Prostate gland (tissue), 2 donors: ENCODE results near the gene LRRC4C.

Source experiments
- POLR2A ChIP-seq: fragments of 450-650 bp; IDR thresholded peaks from one replicate; pipeline ENCODE4 v1.6.1; 2016; ENCODE audit warnings: antibody characterized with exemption, mild to moderate bottlenecking
- POLR2AphosphoS5 ChIP-seq: sonication (generic); formaldehyde crosslinking; IDR thresholded peaks from one replicate; pipeline ENCODE4 v1.6.1; 2017; ENCODE audit warnings: antibody characterized with exemption
- TF ChIP-seq, protein P1 (sequence below), 4 experiments: fragments of 200-600 bp in 2 of 4; fragments of 450-650 bp in 2 of 4; sonication (generic) in 2 of 4; IDR thresholded peaks; 1 replicate in 3 of 4; 2 replicates in 1 of 4; pipeline ENCODE4 v1.5.1; 2016 to 2019; ENCODE audit warnings: antibody characterized with exemption in 4 of 4, mild to moderate bottlenecking in 2 of 4, moderate library complexity in 2 of 4

DNA sequence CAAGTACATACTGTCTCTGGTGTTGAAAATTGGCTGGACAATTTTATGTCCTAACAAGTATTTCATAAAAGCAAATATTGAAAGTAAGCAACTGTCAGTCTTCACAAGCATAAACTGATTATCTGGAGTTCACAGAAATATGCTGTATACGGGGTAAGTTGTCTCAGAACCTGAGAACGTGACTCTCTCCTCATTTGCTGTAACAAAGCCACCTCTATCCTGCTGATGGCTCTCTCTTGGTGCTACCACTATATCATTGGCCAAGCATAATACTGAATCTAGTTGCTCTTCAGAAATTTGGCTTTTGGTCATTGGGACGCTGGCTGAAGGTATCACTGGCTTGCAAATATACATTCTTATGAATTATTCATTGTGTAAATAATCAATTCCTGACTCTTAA lies 1078.0 kb downstream of the LRRC4C start:
- TF ChIP-seq POLR2A (no peak), POLR2AphosphoS5 (no peak)
- TF ChIP-seq, protein P1, sequence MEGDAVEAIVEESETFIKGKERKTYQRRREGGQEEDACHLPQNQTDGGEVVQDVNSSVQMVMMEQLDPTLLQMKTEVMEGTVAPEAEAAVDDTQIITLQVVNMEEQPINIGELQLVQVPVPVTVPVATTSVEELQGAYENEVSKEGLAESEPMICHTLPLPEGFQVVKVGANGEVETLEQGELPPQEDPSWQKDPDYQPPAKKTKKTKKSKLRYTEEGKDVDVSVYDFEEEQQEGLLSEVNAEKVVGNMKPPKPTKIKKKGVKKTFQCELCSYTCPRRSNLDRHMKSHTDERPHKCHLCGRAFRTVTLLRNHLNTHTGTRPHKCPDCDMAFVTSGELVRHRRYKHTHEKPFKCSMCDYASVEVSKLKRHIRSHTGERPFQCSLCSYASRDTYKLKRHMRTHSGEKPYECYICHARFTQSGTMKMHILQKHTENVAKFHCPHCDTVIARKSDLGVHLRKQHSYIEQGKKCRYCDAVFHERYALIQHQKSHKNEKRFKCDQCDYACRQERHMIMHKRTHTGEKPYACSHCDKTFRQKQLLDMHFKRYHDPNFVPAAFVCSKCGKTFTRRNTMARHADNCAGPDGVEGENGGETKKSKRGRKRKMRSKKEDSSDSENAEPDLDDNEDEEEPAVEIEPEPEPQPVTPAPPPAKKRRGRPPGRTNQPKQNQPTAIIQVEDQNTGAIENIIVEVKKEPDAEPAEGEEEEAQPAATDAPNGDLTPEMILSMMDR (IDR thresholded peaks at IDR 0.05), result no peak
